CD14-positive monocyte (primary cell): ENCODE measurements around the gene HMOX2. TPM values are rescaled to one million over a fixed set of nuclear protein-coding genes. Genes with fewer than 3 reads are reported as not detected.

ENCODE experiments used
- DNase-seq, 3 donors: peaks; one replicate each; pipeline ENCODE4 v3.0.0-alpha.2; 2011 to 2022
- H2AFZ ChIP-seq: 2 replicates; pipeline ENCODE4 v1.6.0; 2012; ENCODE audit warnings: mild to moderate bottlenecking, low read depth, low read length, inconsistent platforms; ENCODE audit not compliant: insufficient read depth, poor library complexity, severe bottlenecking
- H3K27ac ChIP-seq, 2 donors: 1 replicate in 1 of 2; 2 replicates in 1 of 2; pipeline ENCODE4 v1.5.1; 2012 to 2013; ENCODE audit warnings: low read length in 2 of 2, control low read depth in 1 of 2, inconsistent platforms in 1 of 2, low read depth in 1 of 2, mild to moderate bottlenecking in 1 of 2
- H3K27me3 ChIP-seq, 2 donors: one replicate each; pipeline versions ENCODE4 v1.6.0 to v1.6.1; 2011 to 2013; ENCODE audit warnings: low read length in 2 of 2; ENCODE audit not compliant: control insufficient read depth in 2 of 2, insufficient read depth in 2 of 2
- H3K36me3 ChIP-seq, 2 donors: replicated peaks in 1 of 2; 1 replicate in 1 of 2; 2 replicates in 1 of 2; pipeline versions ENCODE4 v1.5.1 to v1.6.1; 2012 to 2013; ENCODE audit warnings: low read length in 2 of 2, control low read depth in 1 of 2, inconsistent platforms in 1 of 2, mild to moderate bottlenecking in 1 of 2; ENCODE audit not compliant: insufficient read depth in 2 of 2, control insufficient read depth in 1 of 2
- H3K4me1 ChIP-seq, 2 donors: 1 replicate in 1 of 2; 2 replicates in 1 of 2; pipeline versions ENCODE4 v1.5.1 to v1.6.1; 2012 to 2013; ENCODE audit warnings: low read length in 2 of 2, control low read depth in 1 of 2, inconsistent platforms in 1 of 2, mild to moderate bottlenecking in 1 of 2, moderate library complexity in 1 of 2; ENCODE audit not compliant: insufficient read depth in 2 of 2, control insufficient read depth in 1 of 2
- H3K4me2 ChIP-seq: replicated peaks from 2 replicates; pipeline ENCODE3; 2012; ENCODE audit warnings: low read length, moderate library complexity, mild to moderate bottlenecking; ENCODE audit not compliant: poor library complexity, severe bottlenecking; ENCODE audit errors: extremely low read depth
- H3K4me3 ChIP-seq, 3 experiments: fragments of 200-600 bp in 1 of 3; sonication (generic) in 1 of 3; replicated peaks in 1 of 3; 1 replicate in 2 of 3; 2 replicates in 1 of 3; pipeline ENCODE4 v1.5.1; 2011 to 2013; ENCODE audit warnings: low read length in 3 of 3, mild to moderate bottlenecking in 3 of 3, control low read depth in 2 of 3, low read depth in 2 of 3, inconsistent platforms in 1 of 3, moderate library complexity in 1 of 3
- H3K79me2 ChIP-seq: 2 replicates; pipeline ENCODE4 v1.6.0; 2012; ENCODE audit warnings: mild to moderate bottlenecking, control low read depth, inconsistent platforms, low read length, moderate library complexity; ENCODE audit not compliant: insufficient read depth
- H3K9ac ChIP-seq: 2 replicates; pipeline ENCODE4 v1.6.0; 2017; ENCODE audit warnings: low read length, mild to moderate bottlenecking; ENCODE audit not compliant: insufficient read depth, poor library complexity, severe bottlenecking
- H3K9me3 ChIP-seq, 2 donors: replicated peaks in 1 of 2; 1 replicate in 1 of 2; 2 replicates in 1 of 2; pipeline versions ENCODE4 v1.5.1 to v1.6.1; 2012 to 2013; ENCODE audit warnings: low read length in 2 of 2, control low read depth in 1 of 2; ENCODE audit not compliant: control insufficient read depth in 1 of 2, insufficient read depth in 1 of 2
- H4K20me1 ChIP-seq: 2 replicates; pipeline ENCODE4 v1.6.0; 2012; ENCODE audit warnings: mild to moderate bottlenecking, low read length, control low read depth, moderate library complexity; ENCODE audit not compliant: insufficient read depth
- H3K27ac Mint-ChIP-seq, 7 donors: one replicate each; pipeline ENCODE4 v1.8.0; 2020; ENCODE audit warnings: mild to moderate bottlenecking in 7 of 7, mixed read lengths in 7 of 7, moderate library complexity in 6 of 7, inconsistent platforms in 2 of 7
- H3K27me3 Mint-ChIP-seq, 3 donors: one replicate each; pipeline ENCODE4 v1.8.0; 2021 to 2022; ENCODE audit warnings: low read depth in 3 of 3, mild to moderate bottlenecking in 3 of 3, mixed read lengths in 3 of 3, moderate library complexity in 3 of 3, inconsistent platforms in 1 of 3
- H3K36me3 Mint-ChIP-seq, 2 donors: one replicate each; pipeline ENCODE4 v1.8.0; 2020; ENCODE audit warnings: mixed read lengths in 2 of 2, inconsistent platforms in 1 of 2, mild to moderate bottlenecking in 1 of 2
- H3K4me1 Mint-ChIP-seq: one replicate; pipeline ENCODE4 v1.8.0; 2020; ENCODE audit warnings: mild to moderate bottlenecking, mixed read lengths
- H3K4me3 Mint-ChIP-seq, 2 donors: one replicate each; pipeline ENCODE4 v1.8.0; 2020; ENCODE audit warnings: mild to moderate bottlenecking in 2 of 2, mixed read lengths in 2 of 2, moderate library complexity in 1 of 2
- H3K9me3 Mint-ChIP-seq, 7 donors: one replicate each; pipeline ENCODE4 v1.8.0; 2020 to 2022; ENCODE audit warnings: mixed read lengths in 7 of 7, mild to moderate bottlenecking in 6 of 7, moderate library complexity in 6 of 7, inconsistent platforms in 2 of 7
- CTCF ChIP-seq: fragments of 200-600 bp; IDR thresholded peaks from one replicate; pipeline ENCODE4 v1.8.0; 2022; ENCODE audit warnings: antibody characterized with exemption, mild to moderate bottlenecking
- WGBS: methylation state at CpG from one replicate; pipeline ENCODE4 v1.1.5; 2013; ENCODE audit warnings: missing lambda C conversion rate; ENCODE audit not compliant: insufficient coverage; 5-methylcytosine and 5-hydroxymethylcytosine counted together
- intact Hi-C, 2 donors: fragments of 100-400 bp; cut with micrococcal nuclease; formaldehyde crosslinking; loops; one replicate each; pipeline versions ENCODE4 v1.15.0 to v1.15.1; 2023
- polyA plus RNA-seq, 3 donors: library from polyadenylated mRNA; depleted of rRNA in 1 of 3; unstranded in 2 of 3; stranded (reverse) in 1 of 3; fragments of 300-500 nt in 2 of 3; fragments of >200 nt in 1 of 3; fragmentation: Illumina TruSeq in 2 of 3; gene quantifications; 1 replicate in 2 of 3; 2 replicates in 1 of 3; pipeline ENCODE4 v1.2.3, GENCODE V29; 2012 to 2021

Gene HMOX2
- polyA plus RNA-seq, 3 donors, result 21.7 to 33.2 (median 25.0) TPM

DNA sequence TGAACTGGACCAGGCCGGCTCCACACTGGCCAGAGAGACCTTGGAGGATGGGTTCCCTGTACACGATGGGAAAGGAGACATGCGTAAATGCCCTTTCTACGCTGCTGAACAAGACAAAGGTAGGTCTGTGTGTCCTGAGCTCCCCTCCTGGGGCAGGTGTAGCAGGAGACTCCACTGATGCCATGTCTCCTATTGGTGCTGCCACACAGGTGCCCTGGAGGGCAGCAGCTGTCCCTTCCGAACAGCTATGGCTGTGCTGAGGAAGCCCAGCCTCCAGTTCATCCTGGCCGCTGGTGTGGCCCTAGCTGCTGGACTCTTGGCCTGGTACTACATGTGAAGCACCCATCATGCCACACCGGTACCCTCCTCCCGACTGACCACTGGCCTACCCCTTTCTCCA is 33.2 kb downstream of the HMOX2 start:
- 100% methylated on average over 7 of the region's 8 CpGs for WGBS

DNA sequence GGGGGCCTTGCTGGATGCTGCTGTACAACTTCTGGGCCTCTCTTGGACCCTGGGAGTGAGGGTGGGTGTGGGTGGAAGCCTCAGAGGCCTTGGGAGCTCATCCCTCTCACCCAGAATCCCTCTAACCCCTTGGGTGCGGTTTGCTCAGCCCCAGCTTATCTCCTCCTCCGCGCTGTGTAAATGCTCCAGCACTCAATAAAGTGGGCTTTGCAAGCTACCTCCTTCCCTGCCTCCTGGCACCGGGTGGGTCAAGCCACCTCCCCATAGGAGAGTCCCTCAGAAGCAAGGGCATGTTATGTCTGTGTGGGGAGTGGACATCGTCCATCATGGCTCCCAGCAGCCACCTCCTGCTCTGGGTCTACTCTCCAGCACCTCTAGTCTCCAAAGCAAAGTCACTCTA is 33.9 kb downstream of the HMOX2 start:
- no peak overlapping the region for H3K4me2 ChIP-seq
- peaks cover 61 to 63% of the 10 kb centered on the region in 2 donors for H3K4me1 ChIP-seq
- H3K4me1 Mint-ChIP-seq, result peaks cover 61% of the 10 kb centered on the region
- no peaks in the 10 kb centered on the region for H3K9me3 ChIP-seq
- intact Hi-C loops, result loop anchor here in 1 of 2 donors (10.0 kb wide), 1 partner anchor 105 kb away; the partner anchor contains the start of gene UBALD1
- H3K27me3 Mint-ChIP-seq, result no peaks in the 10 kb centered on the region
- TF ChIP-seq CTCF, result no peak
- no CpG with 5 or more reads among the region's 5 CpGs for WGBS
- H3K36me3 ChIP-seq, result peaks cover 41 to 51% of the 10 kb centered on the region in 2 donors
- no peak overlapping the region for H3K4me3 ChIP-seq
- H3K4me3 Mint-ChIP-seq, result no peak overlapping the region
- H3K79me2 ChIP-seq, result peaks cover 29% of the 10 kb centered on the region
- H3K9me3 Mint-ChIP-seq, result peaks cover 0 to 4% (median 0%) of the 10 kb centered on the region in 7 donors
- DNase-seq, result no peak
- no peaks in the 10 kb centered on the region for H4K20me1 ChIP-seq
- H3K27ac ChIP-seq, result no peak overlapping the region
- H3K27ac Mint-ChIP-seq, result no peak overlapping the region
- no peak overlapping the region for H2AFZ ChIP-seq
- no peak overlapping the region for H3K9ac ChIP-seq
- H3K36me3 Mint-ChIP-seq, result peaks cover 49 to 57% of the 10 kb centered on the region in 2 donors
- H3K27me3 ChIP-seq, result no peaks in the 10 kb centered on the region

More for the DNA sequence above, 33.2 kb downstream of the HMOX2 start:
- H3K4me1 Mint-ChIP-seq, result peaks cover 59% of the 10 kb centered on the region
- Histone ChIP-seq H3K36me3 (peaks cover 41 to 51% of the 10 kb centered on the region in 2 donors), H3K4me3 (no peak overlapping the region), H3K27ac (no peak overlapping the region), H3K9ac (no peak overlapping the region), H3K27me3 (no peaks in the 10 kb centered on the region), H3K4me2 (no peak overlapping the region), H3K4me1 (peaks cover 61 to 63% of the 10 kb centered on the region in 2 donors), H3K79me2 (peaks cover 29% of the 10 kb centered on the region), H4K20me1 (no peaks in the 10 kb centered on the region), H2AFZ (no peak overlapping the region), H3K9me3 (no peaks in the 10 kb centered on the region)
- H3K27me3 Mint-ChIP-seq, result peaks cover 0 to 2% (median 0%) of the 10 kb centered on the region in 3 donors
- intact Hi-C loops, result loop anchor here in 1 of 2 donors (5.0 kb wide), 1 partner anchor 78 kb away; no protein-coding TSS in a partner anchor
- no peak overlapping the region for H3K27ac Mint-ChIP-seq
- peaks cover 0 to 4% (median 0%) of the 10 kb centered on the region in 7 donors for H3K9me3 Mint-ChIP-seq
- DNase-seq, result no peak
- TF ChIP-seq CTCF, result no peak
- H3K36me3 Mint-ChIP-seq, result peaks cover 49 to 57% of the 10 kb centered on the region in 2 donors
- no peak overlapping the region for H3K4me3 Mint-ChIP-seq
